ENCODE data around the gene TGFB1. TPM values are rescaled to one million over a fixed set of nuclear protein-coding genes. Genes with fewer than 3 reads are reported as not detected.
"Not testable (repeated sequence)": the region's sequence is repeated elsewhere in the genome, so short reads cannot be mapped to it uniquely, and the experiment has no call there.

TGFB1 gene
- total RNA-seq, 2 donors from 2014 or later = 29.3 to 31.5 TPM

DNA sequence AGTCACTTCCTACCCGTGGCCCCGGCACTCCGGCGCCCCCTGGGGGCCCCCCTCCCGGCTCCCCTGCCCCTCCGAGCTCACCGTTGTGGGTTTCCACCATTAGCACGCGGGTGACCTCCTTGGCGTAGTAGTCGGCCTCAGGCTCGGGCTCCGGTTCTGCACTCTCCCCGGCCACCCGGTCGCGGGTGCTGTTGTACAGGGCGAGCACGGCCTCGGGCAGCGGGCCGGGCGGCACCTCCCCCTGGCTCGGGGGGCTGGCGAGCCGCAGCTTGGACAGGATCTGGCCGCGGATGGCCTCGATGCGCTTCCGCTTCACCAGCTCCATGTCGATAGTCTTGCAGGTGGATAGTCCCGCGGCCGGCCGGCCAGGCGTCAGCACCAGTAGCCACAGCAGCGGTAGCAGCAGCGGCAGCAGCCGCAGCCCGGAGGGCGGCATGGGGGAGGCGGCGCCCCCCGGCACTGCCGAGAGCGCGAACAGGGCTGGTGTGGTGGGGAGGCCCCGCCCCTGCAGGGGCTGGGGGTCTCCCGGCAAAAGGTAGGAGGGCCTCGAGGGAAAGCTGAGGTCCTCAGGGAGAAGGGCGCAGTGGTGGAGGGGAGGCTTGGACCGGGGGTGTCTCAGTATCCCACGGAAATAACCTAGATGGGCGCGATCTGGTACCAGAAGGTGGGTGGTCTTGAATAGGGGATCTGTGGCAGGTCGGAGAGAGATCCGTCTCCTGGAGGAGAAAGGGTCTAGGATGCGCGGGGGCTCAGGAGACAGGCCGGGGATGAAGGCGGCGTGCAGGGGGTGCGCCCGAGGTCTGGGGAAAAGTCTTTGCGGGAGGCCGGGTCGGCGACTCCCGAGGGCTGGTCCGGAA, 885 bp downstream of the TGFB1 start:
- intact Hi-C loops (cut with DNase I) = loop anchor here in 1 of 2 donors (5.0 kb wide), 1 partner anchor 41 kb away; the partner anchor contains the start of gene CCDC97
- DNase-seq (peak; percentile 73), ATAC-seq (peak; percentile 17 to 20)

DNA sequence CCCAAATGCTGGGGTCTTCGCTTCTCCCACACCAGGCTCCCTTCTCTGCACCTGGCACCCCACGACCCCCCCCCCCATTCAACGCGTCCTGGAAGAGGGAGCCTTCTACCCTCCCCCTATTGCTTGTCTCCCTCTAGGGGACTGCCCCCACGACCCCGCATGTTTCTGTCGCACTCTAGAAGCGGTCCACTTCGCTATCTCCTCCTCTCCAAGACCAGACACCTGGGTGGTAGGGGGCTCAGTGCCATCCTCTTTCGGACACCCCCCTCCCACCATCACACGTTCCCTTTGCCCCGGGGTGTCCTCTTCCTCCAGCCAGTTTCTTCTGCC, 1.5 kb downstream of the TGFB1 start:
- intact Hi-C loops (cut with DNase I) = loop anchor here in 1 of 2 donors (5.0 kb wide), 1 partner anchor 40 kb away; the partner anchor contains the start of gene CCDC97
- DNase-seq = no peak

DNA sequence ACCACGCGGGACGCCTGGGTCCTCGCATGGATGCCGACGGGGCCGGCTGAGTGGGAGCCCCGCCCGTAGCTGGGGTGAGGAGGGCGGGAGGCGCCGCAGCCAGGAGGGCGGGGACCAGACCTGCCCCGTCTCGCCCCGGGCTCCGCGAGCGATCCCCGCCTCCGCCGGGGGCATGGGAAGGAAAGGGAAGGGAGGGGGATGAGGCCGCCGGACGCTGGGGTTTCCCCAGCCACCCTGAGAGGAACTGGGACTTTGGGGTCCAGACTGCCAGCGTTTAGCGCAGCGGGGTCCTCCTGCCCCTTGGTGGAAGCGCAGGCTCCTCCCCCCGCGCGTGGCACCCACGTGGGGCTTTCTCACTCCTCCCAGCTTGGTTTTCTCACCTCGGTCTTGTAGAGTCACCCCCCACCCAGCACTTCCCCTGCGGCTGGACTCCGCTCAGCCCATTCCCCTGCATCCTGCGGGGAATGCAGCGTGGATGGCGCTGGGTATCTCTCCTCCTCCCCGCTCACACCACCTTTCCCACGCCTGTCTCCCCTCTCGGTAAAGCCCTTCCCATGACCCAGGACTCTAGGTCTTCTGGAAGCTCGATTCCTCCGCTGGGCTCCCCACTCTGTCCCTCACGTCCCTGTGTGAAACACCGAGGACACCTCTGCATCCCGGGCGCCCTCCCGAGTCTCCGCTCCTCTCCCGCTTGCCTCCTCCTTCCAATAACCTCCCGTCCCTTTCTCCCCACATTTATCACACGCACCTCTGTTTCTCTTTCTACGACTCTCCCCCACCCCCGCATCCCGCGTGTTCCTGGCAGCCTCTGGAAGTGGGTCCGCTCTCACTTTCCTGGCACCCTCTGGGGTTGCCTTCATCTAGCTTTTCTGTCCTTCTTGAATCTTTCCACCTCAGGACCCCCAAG, 2.1 kb downstream of the TGFB1 start:
- intact Hi-C loops (cut with DNase I) = loop anchor here in 1 of 2 donors (5.0 kb wide), 1 partner anchor 39 kb away; the partner anchor contains the start of gene CCDC97
- DNase-seq (peak; percentile 81), ATAC-seq (peak; percentile 51 to 71)

More for the DNA sequence above, 1.5 kb downstream of the TGFB1 start:
- no peak for ATAC-seq

DNA sequence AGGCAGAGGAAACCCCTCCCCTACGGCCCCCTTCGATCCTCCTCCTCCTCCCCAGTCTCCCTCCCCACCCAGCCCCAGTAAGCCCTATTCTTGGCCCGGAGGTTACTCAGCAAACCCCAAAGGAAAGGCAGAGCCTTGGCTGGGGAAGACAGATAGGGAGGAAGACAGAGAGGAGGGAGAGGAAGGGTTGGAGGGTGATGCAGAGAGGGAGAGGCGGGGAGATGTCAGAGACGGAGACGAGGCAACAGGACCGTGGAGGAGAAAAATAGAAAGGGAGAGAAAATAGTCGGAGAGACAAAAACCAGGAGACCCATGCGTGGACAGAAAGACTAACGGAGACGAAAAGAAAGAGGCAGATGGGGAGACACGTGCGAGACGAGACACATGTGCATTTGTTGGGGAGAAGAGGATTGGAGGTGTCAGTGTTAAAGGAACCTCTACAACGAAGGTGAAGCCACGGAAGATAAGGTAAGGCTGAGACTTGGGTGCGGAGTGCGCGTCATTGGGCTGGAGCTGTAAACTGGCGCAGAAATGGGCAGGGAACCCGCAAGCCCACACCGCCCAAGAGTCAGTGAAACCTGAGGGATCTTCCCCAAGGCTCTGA, 2.9 kb downstream of the TGFB1 start:
- peak in 1 of 2 donors; percentile 1 for ATAC-seq

DNA sequence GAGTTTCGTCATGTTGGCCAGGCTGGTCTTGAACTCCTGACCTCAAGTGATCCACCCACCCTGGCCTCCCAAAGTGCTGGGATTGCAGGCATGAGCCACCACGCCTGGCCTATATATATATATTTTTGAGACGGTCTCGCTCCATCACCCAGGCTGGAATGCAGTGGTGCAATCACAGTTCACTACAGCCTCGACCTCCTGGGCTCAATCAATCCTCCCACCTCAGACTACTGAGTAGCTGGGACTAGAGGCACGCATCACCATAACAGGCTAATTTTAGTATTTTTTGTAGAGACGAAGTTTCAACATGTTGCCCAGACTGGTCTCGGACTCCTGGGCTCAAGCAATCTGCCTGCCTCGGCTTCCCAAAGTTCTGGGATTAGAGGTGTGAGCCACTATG, 6.8 kb downstream of the TGFB1 start:
- intact Hi-C loops (cut with DNase I); ATAC-seq; DNase-seq: not testable (repeated sequence)

More for the DNA sequence above, 2.9 kb downstream of the TGFB1 start:
- intact Hi-C loops (cut with DNase I) = loop anchor here in 1 of 2 donors (5.0 kb wide), 1 partner anchor 39 kb away; the partner anchor contains the start of gene CCDC97
- DNase-seq = no peak

DNA sequence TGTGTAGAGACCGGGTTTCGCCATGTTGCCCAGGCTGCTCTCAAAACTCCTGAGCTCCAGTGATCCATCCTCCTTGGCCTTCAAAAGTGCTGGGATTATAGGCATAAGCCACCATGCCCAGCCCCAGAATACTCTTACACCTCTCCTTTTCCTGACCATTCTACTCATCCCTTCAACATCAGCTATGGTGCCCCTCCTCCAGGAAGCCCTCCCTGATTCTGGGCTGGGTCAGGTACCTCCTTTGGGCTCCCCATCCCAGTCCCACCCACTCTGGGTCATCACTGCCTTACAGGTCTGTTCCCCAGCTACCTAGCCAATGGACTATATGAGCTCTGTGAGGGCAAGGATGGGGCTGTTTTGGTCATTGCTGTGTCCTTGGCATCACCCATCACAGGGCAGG, 9.6 kb downstream of the TGFB1 start:
- intact Hi-C loops (cut with DNase I) = no loop called here
- no peak for ATAC-seq
- no peak for DNase-seq

DNA sequence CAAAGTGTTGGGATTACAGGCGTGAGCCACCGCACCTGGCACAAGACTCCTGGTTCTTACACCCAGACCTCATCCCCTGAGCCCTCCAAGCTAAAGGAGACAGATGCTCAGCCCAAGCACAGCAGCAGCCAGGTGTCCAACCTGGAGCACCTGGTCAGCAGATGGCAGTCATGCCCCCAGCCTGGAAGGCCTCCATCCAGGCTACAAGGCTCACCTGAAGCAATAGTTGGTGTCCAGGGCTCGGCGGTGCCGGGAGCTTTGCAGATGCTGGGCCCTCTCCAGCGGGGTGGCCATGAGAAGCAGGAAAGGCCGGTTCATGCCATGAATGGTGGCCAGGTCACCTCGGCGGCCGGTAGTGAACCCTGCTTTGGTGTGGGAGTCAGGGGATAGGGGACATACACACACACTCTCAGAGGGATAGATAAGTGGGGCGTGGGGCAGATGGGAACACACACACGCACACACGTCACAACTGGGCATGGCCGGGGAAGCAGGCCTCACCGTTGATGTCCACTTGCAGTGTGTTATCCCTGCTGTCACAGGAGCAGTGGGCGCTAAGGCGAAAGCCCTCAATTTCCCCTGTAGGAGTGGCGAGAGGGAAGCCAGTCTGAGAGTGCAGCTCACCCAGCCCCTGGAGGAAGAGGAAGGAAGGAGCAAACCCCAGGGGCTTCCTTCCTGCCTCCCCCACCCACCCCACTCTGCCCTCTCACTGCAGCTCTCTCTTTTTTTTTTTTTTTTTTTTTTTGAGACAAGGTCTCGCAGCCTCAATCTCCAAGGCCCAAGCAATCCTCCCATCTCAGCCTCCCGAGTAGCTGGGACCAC, 11.8 kb downstream of the TGFB1 start:
- intact Hi-C loops (cut with DNase I) = no loop called here
- DNase-seq (no peak), ATAC-seq (peak in 1 of 2 donors; percentile 34)

DNA sequence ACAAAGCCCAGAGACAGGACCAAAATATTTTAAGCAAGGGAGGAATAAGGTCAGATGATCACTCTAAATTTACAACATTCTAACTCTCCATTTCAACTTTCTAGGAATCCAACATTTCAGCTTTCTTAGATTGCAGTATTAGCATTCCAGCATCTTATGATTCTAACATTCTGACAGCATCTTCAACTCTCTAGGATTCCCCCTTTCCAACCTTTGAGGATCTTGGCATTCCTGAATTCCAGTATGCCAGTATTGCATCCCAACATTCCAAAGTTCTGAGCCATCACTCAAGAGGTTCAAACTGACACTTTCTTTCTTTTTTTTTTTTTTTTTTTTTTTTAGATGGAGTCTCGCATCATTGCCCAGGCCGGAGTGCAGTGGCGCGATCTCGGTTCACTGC, 13.8 kb downstream of the TGFB1 start:
- intact Hi-C loops (cut with DNase I) = no loop called here
- no peak for DNase-seq
- ATAC-seq = no peak

DNA sequence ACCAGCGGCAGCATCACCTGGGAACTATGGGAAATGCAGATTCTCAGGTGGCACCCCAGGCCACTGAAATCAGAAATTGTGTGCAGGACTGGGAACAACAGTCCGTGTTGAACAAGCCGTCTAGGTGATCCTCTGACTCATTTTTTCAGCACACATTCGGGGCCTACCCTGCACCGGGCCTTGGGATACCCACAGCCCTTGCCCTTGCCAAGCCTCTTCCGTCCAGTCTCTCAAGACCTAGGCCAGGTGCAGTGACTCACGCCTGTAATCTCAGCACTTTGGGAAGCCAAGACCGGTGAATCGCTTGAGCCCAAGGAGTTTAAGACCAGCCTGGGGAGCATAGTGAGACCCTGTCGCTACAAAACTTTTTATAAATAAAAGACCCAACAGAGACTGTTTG, 18.3 kb downstream of the TGFB1 start:
- DNase-seq = no peak
- intact Hi-C loops (cut with DNase I) = no loop called here
- ATAC-seq = no peak

DNA sequence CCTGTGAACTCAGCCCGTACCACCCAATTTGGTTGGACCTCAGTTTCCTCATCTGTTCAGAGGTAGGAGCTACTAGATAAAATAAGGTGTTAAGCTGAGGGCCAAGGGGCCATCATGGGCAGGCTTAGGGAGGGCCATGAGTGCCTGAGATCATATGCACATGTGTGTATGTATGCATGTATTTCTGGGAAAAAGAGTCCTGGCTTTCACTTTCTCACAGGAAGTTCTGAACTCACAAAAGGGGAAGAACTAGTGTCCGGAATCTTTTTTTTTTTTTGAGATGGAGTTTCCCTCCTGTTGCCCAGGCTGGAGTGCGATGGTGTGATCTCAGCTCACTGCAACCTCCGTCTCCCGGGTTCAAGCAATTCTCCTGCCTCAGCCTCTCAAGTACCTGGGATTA, 18.9 kb downstream of the TGFB1 start:
- intact Hi-C loops (cut with DNase I) = no loop called here
- no peak for DNase-seq
- peak; percentile 35 to 47 for ATAC-seq

DNA sequence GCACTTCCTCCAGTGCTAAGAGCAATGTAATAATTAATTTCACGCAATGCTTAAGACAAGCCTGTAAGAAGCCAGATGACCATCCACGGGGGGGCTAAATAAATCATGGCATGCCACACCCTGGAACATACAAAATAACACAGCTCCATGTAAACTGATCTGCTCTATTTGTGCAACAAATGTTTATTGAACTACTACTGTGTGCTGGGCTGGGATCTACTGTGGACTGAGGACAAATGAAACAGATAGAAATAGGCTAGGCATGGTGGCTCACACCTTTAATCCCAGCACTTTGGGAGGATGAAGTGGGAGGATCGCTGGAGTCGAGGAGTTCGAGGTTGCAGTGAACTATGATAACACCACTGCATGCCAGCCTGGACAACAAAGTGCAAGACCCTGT, 21.3 kb downstream of the TGFB1 start:
- ATAC-seq = no peak
- no peak for DNase-seq
- intact Hi-C loops (cut with DNase I) = no loop called here

DNA sequence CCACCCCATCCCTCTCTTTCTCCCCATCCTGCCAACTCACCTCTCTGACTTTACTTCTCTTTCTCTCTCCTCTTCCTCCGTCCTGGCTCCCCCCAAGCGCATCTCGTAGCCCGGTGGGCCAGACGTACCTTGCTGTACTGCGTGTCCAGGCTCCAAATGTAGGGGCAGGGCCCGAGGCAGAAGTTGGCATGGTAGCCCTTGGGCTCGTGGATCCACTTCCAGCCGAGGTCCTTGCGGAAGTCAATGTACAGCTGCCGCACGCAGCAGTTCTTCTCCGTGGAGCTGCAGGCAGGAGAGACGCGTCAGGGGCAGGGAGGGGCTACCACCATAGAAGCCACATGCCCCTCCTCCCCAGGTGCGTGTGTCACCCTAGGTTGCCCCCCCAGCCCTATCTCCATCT, 21.7 kb downstream of the TGFB1 start:
- ATAC-seq (no peak), DNase-seq (no peak)
- intact Hi-C loops (cut with DNase I) = no loop called here

DNA sequence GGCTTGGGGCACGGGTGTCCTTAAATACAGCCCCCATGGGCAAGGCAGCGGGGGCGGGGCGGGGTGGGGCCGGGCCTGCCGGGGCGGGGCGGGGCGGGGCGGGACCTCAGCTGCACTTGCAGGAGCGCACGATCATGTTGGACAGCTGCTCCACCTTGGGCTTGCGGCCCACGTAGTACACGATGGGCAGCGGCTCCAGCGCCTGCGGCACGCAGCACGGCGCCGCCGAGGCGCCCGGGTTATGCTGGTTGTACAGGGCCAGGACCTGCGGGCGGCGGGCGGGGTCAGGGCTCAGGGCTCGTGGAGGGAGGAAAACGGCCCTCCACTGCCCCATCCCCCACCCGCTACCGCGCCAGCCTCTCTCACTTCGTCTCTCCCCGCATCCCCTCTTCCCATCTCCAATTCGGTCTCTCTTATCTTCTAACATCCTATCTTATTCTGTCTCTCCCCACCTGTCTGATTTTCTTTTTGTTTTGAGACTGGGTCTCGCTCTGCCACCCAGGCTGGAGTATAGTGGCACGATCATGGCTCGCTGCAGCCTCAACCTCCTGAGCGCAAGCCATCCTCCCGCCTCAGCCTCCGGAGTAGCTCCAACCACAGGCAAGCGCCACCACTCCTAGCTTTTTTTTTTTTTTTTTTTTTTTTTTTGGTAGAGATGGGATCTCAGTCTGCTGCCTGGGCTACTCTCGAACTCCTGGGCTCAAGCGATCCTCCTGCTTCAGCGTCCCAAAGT, 22.6 kb downstream of the TGFB1 start:
- intact Hi-C loops (cut with DNase I) = no loop called here
- no peak for ATAC-seq
- no peak for DNase-seq

DNA sequence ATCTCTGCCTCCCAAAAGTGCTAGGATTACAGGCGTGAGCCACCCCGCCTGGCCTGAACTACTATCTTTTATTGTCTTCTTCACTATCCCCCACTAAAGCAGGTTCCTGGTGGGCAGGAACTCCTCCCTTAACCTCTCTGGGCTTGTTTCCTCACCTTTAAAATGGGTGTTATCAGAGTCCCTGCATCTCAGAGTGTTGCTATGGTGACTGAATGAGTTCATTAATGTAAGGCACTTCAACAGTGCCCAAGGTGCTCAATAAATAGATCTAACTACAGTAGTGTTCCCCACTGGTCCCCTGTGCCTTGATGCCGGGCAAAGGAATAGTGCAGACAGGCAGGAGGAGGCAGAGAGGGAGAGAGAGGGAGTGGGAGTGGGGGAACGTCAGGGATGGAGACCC, 23.2 kb downstream of the TGFB1 start:
- DNase-seq (no peak), ATAC-seq (no peak)
- intact Hi-C loops (cut with DNase I) = no loop called here

DNA sequence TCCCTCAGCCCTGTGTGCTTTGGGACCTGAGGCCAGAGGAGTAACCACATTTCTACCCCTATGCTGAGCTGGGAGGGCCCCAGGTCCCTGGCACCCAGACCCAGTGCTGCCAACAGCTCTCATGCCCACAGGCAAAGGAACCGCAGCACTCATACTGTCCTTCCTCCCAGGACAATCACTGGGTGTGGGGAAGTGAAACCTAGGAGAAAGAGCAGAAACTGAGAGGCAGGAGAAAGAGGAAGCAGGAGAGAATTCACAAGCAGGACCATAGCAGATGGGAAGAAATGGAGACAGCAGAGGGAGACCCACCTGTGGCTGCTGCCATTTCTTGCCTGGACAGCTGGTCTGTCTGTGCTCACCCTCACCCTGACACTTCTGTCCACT, 24.9 kb downstream of the TGFB1 start:
- no peak for ATAC-seq
- no peak for DNase-seq
- intact Hi-C loops (cut with DNase I) = loop anchor here in 1 of 2 donors (10.0 kb wide), 1 partner anchor 106 kb away; the partner anchor contains the start of gene DMAC2

DNA sequence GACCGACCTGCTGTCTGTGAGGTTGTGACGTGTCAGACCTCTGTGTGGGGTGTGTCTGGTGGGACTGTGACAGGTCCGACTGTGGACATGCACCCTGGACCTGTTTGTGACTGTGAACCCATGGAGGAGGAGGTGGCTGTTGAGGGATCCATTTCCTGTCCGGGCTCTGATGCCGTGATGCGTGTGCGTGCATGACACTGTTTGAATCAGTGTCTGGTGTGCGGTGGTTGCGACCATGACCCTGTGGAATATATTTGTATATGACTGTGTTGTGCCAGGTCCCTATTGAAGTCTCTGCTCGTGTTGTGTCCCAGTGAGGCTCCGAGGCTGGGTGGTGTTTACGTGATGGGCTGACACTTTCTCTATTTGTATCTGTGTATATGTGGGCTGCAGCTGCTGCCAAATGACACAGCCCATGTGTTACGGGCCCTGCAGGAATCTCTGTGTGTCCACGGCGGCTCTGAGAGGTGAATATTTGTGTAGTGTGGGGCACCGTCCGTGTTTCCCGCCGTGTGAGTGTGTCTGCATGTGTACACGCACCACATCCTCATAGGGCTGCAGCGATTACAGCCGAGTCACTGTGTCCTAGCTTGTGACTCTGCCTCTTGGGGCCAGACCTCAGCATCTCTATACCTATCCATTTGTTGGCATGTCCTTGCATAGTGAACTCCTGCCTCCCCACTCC, 25.4 kb downstream of the TGFB1 start:
- ATAC-seq (no peak), DNase-seq (no peak)
- intact Hi-C loops (cut with DNase I) = loop anchor here in 1 of 2 donors (10.0 kb wide), 1 partner anchor 107 kb away; the partner anchor contains the start of gene DMAC2

DNA sequence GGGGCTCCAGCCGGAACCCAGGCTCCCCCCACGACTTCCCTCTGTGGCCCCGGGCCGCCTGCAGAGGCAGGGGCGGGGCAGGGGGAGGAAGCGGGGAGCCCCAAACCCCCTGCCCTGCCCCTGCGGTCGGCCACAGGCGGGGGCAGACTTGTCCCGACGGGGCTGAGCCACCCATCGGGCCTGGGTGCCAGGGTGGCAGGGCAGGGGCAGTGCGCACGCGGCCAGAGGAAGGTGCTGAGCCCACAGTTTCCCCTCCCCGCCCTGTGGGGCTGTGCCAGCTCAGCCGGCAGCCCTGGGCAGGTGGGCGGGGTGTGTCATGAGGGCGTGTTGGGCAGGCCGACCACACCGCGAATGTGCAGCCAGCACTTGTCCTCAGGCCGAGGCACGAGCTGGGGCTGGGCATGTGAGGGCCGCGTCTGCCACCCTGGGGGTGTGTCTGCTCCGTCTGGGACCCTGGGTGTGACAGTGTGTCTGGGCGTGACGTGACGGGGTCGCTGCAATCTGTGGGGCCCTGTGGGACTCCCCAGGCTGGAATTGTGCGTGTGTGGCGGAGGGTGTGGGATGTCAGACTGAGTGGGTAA, 26.1 kb downstream of the TGFB1 start:
- intact Hi-C loops (cut with DNase I) = loop anchor here in 1 of 2 donors (10.0 kb wide), 1 partner anchor 107 kb away; the partner anchor contains the start of gene DMAC2
- peak; percentile 42 to 44 for ATAC-seq
- DNase-seq = peak; percentile 82

All from left cardiac atrium (tissue), 4 donors.